Stimulated activated effector memory CD8-positive, alpha-beta T cell treated with anti-CD3 and anti-CD28 coated beads, Interleukin-12 subunit alpha, Interleukin-12 subunit beta, amount 100 ng/mL, for 72 hours (primary cell): Measurements from ENCODE around the gene ZNRF1.

ENCODE experiments used
- ATAC-seq: fragments of 150-1000 bp; cut with Tn5 transposase; 2 replicates; pipeline ENCODE4 v1.10.0; 2021
- DNase-seq, 2 donors: peaks; one replicate each; pipeline ENCODE4 v3.0.0; 2021 to 2022; ENCODE audit warnings: low spot score in 2 of 2
- H3K27ac Mint-ChIP-seq: one replicate; pipeline ENCODE4 v1.8.0; 2022; ENCODE audit warnings: mild to moderate bottlenecking, mixed read lengths
- H3K36me3 Mint-ChIP-seq: one replicate; pipeline ENCODE4 v1.8.0; 2022; ENCODE audit warnings: mild to moderate bottlenecking, mixed read lengths
- H3K4me1 Mint-ChIP-seq: one replicate; pipeline ENCODE4 v1.8.0; 2022; ENCODE audit warnings: mixed read lengths
- H3K4me3 Mint-ChIP-seq: one replicate; pipeline ENCODE4 v1.8.0; 2022; ENCODE audit warnings: mild to moderate bottlenecking, mixed read lengths
- H3K9me3 Mint-ChIP-seq: one replicate; pipeline ENCODE4 v1.8.0; 2022; ENCODE audit warnings: mixed read lengths

Gene ZNRF1

GRCh38 chr16:75111514-75111940 is 112.7 kb downstream of the ZNRF1 start:
- ATAC-seq, result peak; percentile 36
- Mint-ChIP-seq H3K27ac (peak overlapping the region; percentile 89), H3K4me3 (peak overlapping the region; percentile 72), H3K9me3 (no peaks in the 10 kb centered on the region), H3K36me3 (peaks cover 43% of the 10 kb centered on the region), H3K4me1 (peaks cover 60% of the 10 kb centered on the region)
- DNase-seq, result no peak

- Mint-ChIP-seq H3K36me3 (peaks cover 40% of the 10 kb centered on the region), H3K9me3 (no peaks in the 10 kb centered on the region)
- ATAC-seq, result no peak
Observed at GRCh38 chr16:75111961-75112733, 113.3 kb downstream of the ZNRF1 start.

GRCh38 chr16:75112734-75113491 is 114.1 kb downstream of the ZNRF1 start:
- H3K4me3 Mint-ChIP-seq, result peak overlapping the region; percentile 72
- H3K9me3 Mint-ChIP-seq, result no peaks in the 10 kb centered on the region
- peaks cover 40% of the 10 kb centered on the region for H3K36me3 Mint-ChIP-seq
- DNase-seq, result no peak
- ATAC-seq, result no peak
- peaks cover 52% of the 10 kb centered on the region for H3K4me1 Mint-ChIP-seq
- H3K27ac Mint-ChIP-seq, result peak overlapping the region; percentile 89

More at GRCh38 chr16:75111961-75112733, 113.3 kb downstream of the ZNRF1 start:
- DNase-seq, result no peak
- peak overlapping the region; percentile 72 for H3K4me3 Mint-ChIP-seq
- peak overlapping the region; percentile 89 for H3K27ac Mint-ChIP-seq
- H3K4me1 Mint-ChIP-seq, result peaks cover 57% of the 10 kb centered on the region

GRCh38 chr16:75113541-75114121 is 114.8 kb downstream of the ZNRF1 start:
- Mint-ChIP-seq H3K9me3 (no peaks in the 10 kb centered on the region), H3K4me3 (no peak overlapping the region), H3K27ac (no peak overlapping the region), H3K4me1 (peaks cover 45% of the 10 kb centered on the region), H3K36me3 (peaks cover 33% of the 10 kb centered on the region)
- DNase-seq, result no peak
- no peak for ATAC-seq

- Mint-ChIP-seq H3K4me3 (no peak overlapping the region), H3K9me3 (no peaks in the 10 kb centered on the region), H3K4me1 (peaks cover 37% of the 10 kb centered on the region), H3K36me3 (peaks cover 25% of the 10 kb centered on the region), H3K27ac (no peak overlapping the region)
- no peak for ATAC-seq
- DNase-seq, result no peak
Observed at GRCh38 chr16:75114179-75114945, 115.5 kb downstream of the ZNRF1 start.

GRCh38 chr16:75114946-75115825 is 116.4 kb downstream of the ZNRF1 start:
- ATAC-seq (no peak), DNase-seq (no peak)
- no peak overlapping the region for H3K4me3 Mint-ChIP-seq
- peaks cover 20% of the 10 kb centered on the region for H3K36me3 Mint-ChIP-seq
- H3K4me1 Mint-ChIP-seq, result peaks cover 29% of the 10 kb centered on the region
- no peaks in the 10 kb centered on the region for H3K9me3 Mint-ChIP-seq
- peak overlapping the region; percentile 23 for H3K27ac Mint-ChIP-seq

GRCh38 chr16:75116081-75116910 is 117.5 kb downstream of the ZNRF1 start, which contains the start of gene LDHD:
LDHD (minus strand) TSS chr16:75116780; CDS start chr16:75116720, 60 bp downstream.
- Mint-ChIP-seq H3K4me3 (no peak within 1 kb of the TSS), H3K36me3 (peaks cover 13% of the 10 kb centered on the region), H3K4me1 (peaks cover 18% of the 10 kb centered on the region), H3K9me3 (no peaks in the 10 kb centered on the region), H3K27ac (peak within 1 kb of the TSS; percentile 23)
- ATAC-seq (peak; percentile 59), DNase-seq (no peak)

GRCh38 chr16:75116911-75117245 is 118.1 kb downstream of the ZNRF1 start:
- Mint-ChIP-seq H3K9me3 (no peaks in the 10 kb centered on the region), H3K36me3 (peaks cover 13% of the 10 kb centered on the region), H3K4me1 (peaks cover 12% of the 10 kb centered on the region), H3K27ac (no peak overlapping the region), H3K4me3 (no peak overlapping the region)
- ATAC-seq (no peak), DNase-seq (no peak)

- DNase-seq (no peak), ATAC-seq (no peak)
- Mint-ChIP-seq H3K27ac (no peak overlapping the region), H3K4me1 (no peaks in the 10 kb centered on the region), H3K36me3 (no peaks in the 10 kb centered on the region), H3K4me3 (no peak overlapping the region), H3K9me3 (peaks cover 4% of the 10 kb centered on the region)
Observed at GRCh38 chr16:75118943-75119539, 120.2 kb downstream of the ZNRF1 start.

- Mint-ChIP-seq H3K9me3 (peaks cover 4% of the 10 kb centered on the region), H3K36me3 (no peaks in the 10 kb centered on the region), H3K4me1 (no peaks in the 10 kb centered on the region), H3K4me3 (no peak overlapping the region), H3K27ac (no peak overlapping the region)
- DNase-seq, result no peak
- no peak for ATAC-seq
Observed at GRCh38 chr16:75120253-75120652, 121.4 kb downstream of the ZNRF1 start.

GRCh38 chr16:75121949-75122568 is 123.2 kb downstream of the ZNRF1 start:
- peaks cover 4% of the 10 kb centered on the region for H3K9me3 Mint-ChIP-seq
- no peaks in the 10 kb centered on the region for H3K4me1 Mint-ChIP-seq
- no peaks in the 10 kb centered on the region for H3K36me3 Mint-ChIP-seq
- no peak overlapping the region for H3K27ac Mint-ChIP-seq
- DNase-seq (no peak), ATAC-seq (no peak)
- H3K4me3 Mint-ChIP-seq, result no peak overlapping the region

GRCh38 chr16:75122609-75123008 is 123.8 kb downstream of the ZNRF1 start:
- H3K4me1 Mint-ChIP-seq, result no peaks in the 10 kb centered on the region
- H3K36me3 Mint-ChIP-seq, result no peaks in the 10 kb centered on the region
- no peak overlapping the region for H3K4me3 Mint-ChIP-seq
- no peak for DNase-seq
- peaks cover 4% of the 10 kb centered on the region for H3K9me3 Mint-ChIP-seq
- no peak overlapping the region for H3K27ac Mint-ChIP-seq
- no peak for ATAC-seq
